ENCODE measurements around the gene SLC25A39. TPM values are rescaled to one million over a fixed set of nuclear protein-coding genes. Genes with fewer than 3 reads are reported as not detected.

Gene SLC25A39
- total and polyA plus RNA-seq, 2 of the 13 experiments (the other 11 are each of a cell fraction or from before 2014, with no cell fraction given): 144 to 151 TPM

DNA sequence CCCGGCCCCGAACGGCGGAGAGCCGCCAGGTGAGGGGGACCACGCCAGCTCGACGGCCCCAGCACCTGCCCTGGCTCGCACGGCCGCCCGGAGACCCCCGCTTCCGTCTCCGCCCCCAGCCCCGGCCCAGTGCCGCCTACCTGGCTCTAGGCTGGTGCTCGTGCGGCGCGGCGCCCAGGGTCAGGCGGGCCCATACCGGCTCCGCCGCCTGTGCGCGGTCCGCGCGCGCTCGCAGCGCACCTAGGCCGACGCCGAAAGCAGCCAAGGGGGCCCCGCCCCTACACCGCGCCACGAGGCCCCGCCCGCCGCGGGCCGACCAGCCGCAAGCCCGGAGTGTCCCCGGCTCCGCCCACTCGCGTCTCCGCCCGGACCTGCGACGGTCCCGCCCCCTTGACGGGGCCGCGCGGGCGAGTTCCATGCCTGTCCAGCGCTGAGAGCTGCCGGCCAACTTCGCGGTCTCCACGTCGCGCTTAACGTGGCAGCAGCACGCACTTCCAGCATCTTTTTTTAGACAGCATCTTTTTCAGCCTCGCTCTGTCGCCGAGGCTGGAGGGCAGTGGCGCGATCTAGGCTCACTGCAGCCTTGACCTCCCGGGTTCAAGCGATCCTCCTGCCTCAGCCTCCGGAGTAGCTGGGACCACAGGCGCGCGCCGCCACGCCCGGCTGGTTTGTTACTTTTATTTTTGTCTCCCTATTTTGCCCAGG lies at the start of gene SLC25A39 (continued):
- TF ChIP-seq CHD2 (IDR thresholded peaks at IDR 0.05; ENCODE audit: low read depth, low read length) (no peak; the same call in 1 of the 2 replicates), FOXM1 (CRISPR knock-in tag; IDR thresholded peaks at IDR 0.05) (0 out of 2 replicates have a peak, but pooled peaks have one; percentile 7), POLR2A (IDR thresholded peaks at IDR 0.05; ENCODE audit: insufficient read depth in 1 of 2, low read depth in 2 of 2, low read length in 2 of 2) (peak; percentile 72 to 91), ZNF547 (CRISPR knock-in tag; IDR thresholded peaks at IDR 0.05) (peak; percentile 42; the same call in 1 of the 2 replicates), TCF7 (IDR thresholded peaks at IDR 0.05; ENCODE audit: low read depth) (no peak), TEAD2 (CRISPR knock-in tag; IDR thresholded peaks at IDR 0.05) (peak; percentile 7; the same call in 1 of the 2 replicates), CENPT (CRISPR knock-in tag; IDR thresholded peaks at IDR 0.05; ENCODE audit: low read depth) (no peak), ZNF761 (CRISPR knock-in tag; conservative IDR thresholded peaks at IDR 0.05) (no peak), DMAP1 (CRISPR knock-in tag; IDR thresholded peaks at IDR 0.05) (peak; percentile 41; the same call in 1 of the 2 replicates), ZFX (CRISPR knock-in tag; IDR thresholded peaks at IDR 0.05; ENCODE audit: low read depth) (peak; percentile 95), ZBTB7A (CRISPR knock-in tag; IDR thresholded peaks at IDR 0.05) (peak; percentile 41; the same call in 1 of the 2 replicates), HDAC1 (CRISPR knock-in tag; IDR thresholded peaks at IDR 0.05) (peak; percentile 21; the same call in 1 of the 2 replicates), MED13 (CRISPR knock-in tag; IDR thresholded peaks at IDR 0.05) (peak; percentile 3; the same call in 1 of the 2 replicates), ZNF543 (CRISPR knock-in tag; IDR thresholded peaks at IDR 0.05) (peak; percentile 25; the same call in 1 of the 2 replicates), ZNF773 (CRISPR knock-in tag; IDR thresholded peaks at IDR 0.05; ENCODE audit: borderline replicate concordance) (peak; percentile 33; the same call in 1 of the 2 replicates), SAP130 (CRISPR knock-in tag; IDR thresholded peaks at IDR 0.05; ENCODE audit: low read depth) (peak; percentile 96), ISL2 (CRISPR knock-in tag; IDR thresholded peaks at IDR 0.05) (peak; percentile 10; the same call in 1 of the 2 replicates), ZNF605 (CRISPR knock-in tag; IDR thresholded peaks at IDR 0.05) (no peak), TOPORS (CRISPR knock-in tag; IDR thresholded peaks at IDR 0.05) (0 out of 2 replicates have a peak, but pooled peaks have one; percentile 51), ZNF260 (CRISPR knock-in tag; IDR thresholded peaks at IDR 0.05; ENCODE audit: borderline replicate concordance, low read depth) (no peak), ERF (CRISPR knock-in tag; IDR thresholded peaks at IDR 0.05) (peak; percentile 90), ZFP62 (CRISPR knock-in tag; IDR thresholded peaks at IDR 0.05) (no peak), GZF1 (CRISPR knock-in tag; IDR thresholded peaks at IDR 0.05) (0 out of 2 replicates have a peak, but pooled peaks have one; percentile 9), SPEN (CRISPR knock-in tag; IDR thresholded peaks at IDR 0.05; ENCODE audit: low read depth) (peak; percentile 89; the same call in 1 of the 2 replicates)
- TF ChIP-seq, protein P1, sequence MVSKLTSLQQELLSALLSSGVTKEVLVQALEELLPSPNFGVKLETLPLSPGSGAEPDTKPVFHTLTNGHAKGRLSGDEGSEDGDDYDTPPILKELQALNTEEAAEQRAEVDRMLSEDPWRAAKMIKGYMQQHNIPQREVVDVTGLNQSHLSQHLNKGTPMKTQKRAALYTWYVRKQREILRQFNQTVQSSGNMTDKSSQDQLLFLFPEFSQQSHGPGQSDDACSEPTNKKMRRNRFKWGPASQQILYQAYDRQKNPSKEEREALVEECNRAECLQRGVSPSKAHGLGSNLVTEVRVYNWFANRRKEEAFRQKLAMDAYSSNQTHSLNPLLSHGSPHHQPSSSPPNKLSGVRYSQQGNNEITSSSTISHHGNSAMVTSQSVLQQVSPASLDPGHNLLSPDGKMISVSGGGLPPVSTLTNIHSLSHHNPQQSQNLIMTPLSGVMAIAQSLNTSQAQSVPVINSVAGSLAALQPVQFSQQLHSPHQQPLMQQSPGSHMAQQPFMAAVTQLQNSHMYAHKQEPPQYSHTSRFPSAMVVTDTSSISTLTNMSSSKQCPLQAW (CRISPR knock-in tag; IDR thresholded peaks at IDR 0.05): 0 out of 2 replicates have a peak, but pooled peaks have one; percentile 11
- TF ChIP-seq, protein P2, sequence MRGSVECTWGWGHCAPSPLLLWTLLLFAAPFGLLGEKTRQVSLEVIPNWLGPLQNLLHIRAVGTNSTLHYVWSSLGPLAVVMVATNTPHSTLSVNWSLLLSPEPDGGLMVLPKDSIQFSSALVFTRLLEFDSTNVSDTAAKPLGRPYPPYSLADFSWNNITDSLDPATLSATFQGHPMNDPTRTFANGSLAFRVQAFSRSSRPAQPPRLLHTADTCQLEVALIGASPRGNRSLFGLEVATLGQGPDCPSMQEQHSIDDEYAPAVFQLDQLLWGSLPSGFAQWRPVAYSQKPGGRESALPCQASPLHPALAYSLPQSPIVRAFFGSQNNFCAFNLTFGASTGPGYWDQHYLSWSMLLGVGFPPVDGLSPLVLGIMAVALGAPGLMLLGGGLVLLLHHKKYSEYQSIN (CRISPR knock-in tag; IDR thresholded peaks at IDR 0.05; ENCODE audit: borderline replicate concordance): no peak
- TF ChIP-seq, protein P3, sequence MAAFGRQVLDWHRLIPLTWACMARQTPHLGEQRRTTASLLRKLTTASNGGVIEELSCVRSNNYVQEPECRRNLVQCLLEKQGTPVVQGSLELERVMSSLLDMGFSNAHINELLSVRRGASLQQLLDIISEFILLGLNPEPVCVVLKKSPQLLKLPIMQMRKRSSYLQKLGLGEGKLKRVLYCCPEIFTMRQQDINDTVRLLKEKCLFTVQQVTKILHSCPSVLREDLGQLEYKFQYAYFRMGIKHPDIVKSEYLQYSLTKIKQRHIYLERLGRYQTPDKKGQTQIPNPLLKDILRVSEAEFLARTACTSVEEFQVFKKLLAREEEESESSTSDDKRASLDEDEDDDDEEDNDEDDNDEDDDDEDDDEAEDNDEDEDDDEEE (CRISPR knock-in tag; IDR thresholded peaks at IDR 0.05): peak; percentile 92; the same call in 1 of the 2 replicates
- TF ChIP-seq, protein P4, sequence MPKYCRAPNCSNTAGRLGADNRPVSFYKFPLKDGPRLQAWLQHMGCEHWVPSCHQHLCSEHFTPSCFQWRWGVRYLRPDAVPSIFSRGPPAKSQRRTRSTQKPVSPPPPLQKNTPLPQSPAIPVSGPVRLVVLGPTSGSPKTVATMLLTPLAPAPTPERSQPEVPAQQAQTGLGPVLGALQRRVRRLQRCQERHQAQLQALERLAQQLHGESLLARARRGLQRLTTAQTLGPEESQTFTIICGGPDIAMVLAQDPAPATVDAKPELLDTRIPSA (CRISPR knock-in tag; IDR thresholded peaks at IDR 0.05; ENCODE audit: borderline replicate concordance): no peak
